ENCODE results near the gene TRAF7.

TRAF7 gene

GRCh38 chr16:2174396-2175131, 19.0 kb downstream of the TRAF7 start:
- Histone ChIP-seq H3K9ac (ENCODE audit: low read length in 5 of 5) (no peak overlapping the region), H3K27ac (ENCODE audit: low read depth, low read length) (no peak overlapping the region), H3K4me1 (ENCODE audit: control insufficient read depth in 5 of 5, insufficient read depth in 5 of 5, low read length in 5 of 5) (peaks cover 0 to 12% (median 2%) of the 10 kb centered on the region in 5 donors), H3K36me3 (ENCODE audit: control insufficient read depth in 5 of 5, insufficient read depth in 5 of 5, low read length in 5 of 5) (peaks cover 0 to 71% (median 60%) of the 10 kb centered on the region in 5 donors), H3K27me3 (ENCODE audit: control insufficient read depth in 5 of 5, insufficient read depth in 4 of 5, low read length in 5 of 5) (no peaks in the 10 kb centered on the region), H3K9me3 (ENCODE audit: control insufficient read depth in 5 of 5, low read length in 5 of 5) (no peaks in the 10 kb centered on the region), H3K4me3 (ENCODE audit: low read depth in 1 of 5, low read length in 5 of 5) (no peak overlapping the region)

GRCh38 chr16:2175454-2175853, 19.9 kb downstream of the TRAF7 start:
- Histone ChIP-seq H3K27me3 (ENCODE audit: control insufficient read depth in 5 of 5, insufficient read depth in 4 of 5, low read length in 5 of 5) (no peaks in the 10 kb centered on the region), H3K4me3 (ENCODE audit: low read depth in 1 of 5, low read length in 5 of 5) (no peak overlapping the region), H3K36me3 (ENCODE audit: control insufficient read depth in 5 of 5, insufficient read depth in 5 of 5, low read length in 5 of 5) (peaks cover 0 to 70% (median 60%) of the 10 kb centered on the region in 5 donors), H3K9ac (ENCODE audit: low read length in 5 of 5) (no peak overlapping the region), H3K4me1 (ENCODE audit: control insufficient read depth in 5 of 5, insufficient read depth in 5 of 5, low read length in 5 of 5) (peaks cover 0 to 7% (median 0%) of the 10 kb centered on the region in 5 donors), H3K9me3 (ENCODE audit: control insufficient read depth in 5 of 5, low read length in 5 of 5) (no peaks in the 10 kb centered on the region), H3K27ac (ENCODE audit: low read depth, low read length) (no peak overlapping the region)

- Histone ChIP-seq H3K9ac (ENCODE audit: low read length in 5 of 5) (no peak overlapping the region), H3K27me3 (ENCODE audit: control insufficient read depth in 5 of 5, insufficient read depth in 4 of 5, low read length in 5 of 5) (peaks cover 0 to under 1% (median 0%) of the 10 kb centered on the region in 5 donors), H3K36me3 (ENCODE audit: control insufficient read depth in 5 of 5, insufficient read depth in 5 of 5, low read length in 5 of 5) (peaks cover 0 to 66% (median 58%) of the 10 kb centered on the region in 5 donors), H3K9me3 (ENCODE audit: control insufficient read depth in 5 of 5, low read length in 5 of 5) (no peaks in the 10 kb centered on the region), H3K4me1 (ENCODE audit: control insufficient read depth in 5 of 5, insufficient read depth in 5 of 5, low read length in 5 of 5) (peaks cover 0 to 7% (median 0%) of the 10 kb centered on the region in 5 donors), H3K27ac (ENCODE audit: low read depth, low read length) (no peak overlapping the region), H3K4me3 (ENCODE audit: low read depth in 1 of 5, low read length in 5 of 5) (no peak overlapping the region)
Observed at GRCh38 chr16:2176047-2176446, 20.5 kb downstream of the TRAF7 start.

DNA sequence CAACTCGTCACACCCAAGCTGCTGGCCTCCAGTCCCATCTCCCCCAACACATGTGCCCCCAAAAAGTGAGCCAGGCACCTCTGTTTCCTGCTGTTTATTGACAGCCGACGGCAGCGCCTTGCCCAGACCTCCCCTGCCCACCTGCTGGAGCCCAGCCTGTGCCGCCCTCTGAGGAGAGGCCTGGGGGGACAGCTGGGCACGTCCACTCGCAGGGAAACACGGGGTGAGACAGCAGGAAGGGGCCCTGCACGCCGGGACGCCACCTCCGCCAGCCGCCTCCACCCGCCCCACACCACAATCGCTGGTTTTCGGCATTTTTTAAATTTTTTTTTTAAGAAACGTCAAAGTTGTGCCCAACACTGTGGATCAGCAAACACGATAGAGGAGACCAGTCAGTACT, 21.5 kb downstream of the TRAF7 start:
- Histone ChIP-seq H3K9ac (ENCODE audit: low read length in 5 of 5) (no peak overlapping the region), H3K36me3 (ENCODE audit: control insufficient read depth in 5 of 5, insufficient read depth in 5 of 5, low read length in 5 of 5) (peaks cover 0 to 55% (median 48%) of the 10 kb centered on the region in 5 donors), H3K4me1 (ENCODE audit: control insufficient read depth in 5 of 5, insufficient read depth in 5 of 5, low read length in 5 of 5) (no peaks in the 10 kb centered on the region), H3K27ac (ENCODE audit: low read depth, low read length) (no peak overlapping the region), H3K27me3 (ENCODE audit: control insufficient read depth in 5 of 5, insufficient read depth in 4 of 5, low read length in 5 of 5) (peaks cover 0 to 3% (median 0%) of the 10 kb centered on the region in 5 donors), H3K4me3 (ENCODE audit: low read depth in 1 of 5, low read length in 5 of 5) (no peak overlapping the region), H3K9me3 (ENCODE audit: control insufficient read depth in 5 of 5, low read length in 5 of 5) (peaks cover 0 to 4% (median 0%) of the 10 kb centered on the region in 5 donors)

DNA sequence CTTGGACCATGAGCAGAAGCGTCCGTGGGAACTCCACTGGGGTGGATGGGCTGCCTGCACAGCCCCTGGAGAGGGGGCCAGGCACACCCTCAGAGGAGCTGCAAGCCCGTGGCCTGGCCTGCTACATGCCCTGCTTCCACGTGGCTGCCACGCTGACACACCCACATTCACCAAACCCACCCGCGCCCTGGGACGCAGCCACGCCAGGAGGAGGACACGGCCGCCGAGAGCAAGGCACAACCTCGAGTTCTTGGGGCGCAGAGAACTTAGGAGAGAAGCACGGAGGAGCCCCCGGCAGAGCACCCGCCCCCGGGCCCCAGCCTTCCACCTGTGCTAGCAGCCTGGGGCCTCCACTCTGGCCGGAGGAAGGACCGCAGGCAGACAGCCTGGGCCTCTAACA, 22.0 kb downstream of the TRAF7 start:
- no peaks in the 10 kb centered on the region for H3K4me1 ChIP-seq (ENCODE audit: control insufficient read depth in 5 of 5, insufficient read depth in 5 of 5, low read length in 5 of 5)
- H3K9ac ChIP-seq (ENCODE audit: low read length in 5 of 5) = no peak overlapping the region
- peaks cover 0 to 3% (median 0%) of the 10 kb centered on the region in 5 donors for H3K27me3 ChIP-seq (ENCODE audit: control insufficient read depth in 5 of 5, insufficient read depth in 4 of 5, low read length in 5 of 5)
- peaks cover 0 to 6% (median 0%) of the 10 kb centered on the region in 5 donors for H3K9me3 ChIP-seq (ENCODE audit: control insufficient read depth in 5 of 5, low read length in 5 of 5)
- no peak overlapping the region for H3K4me3 ChIP-seq (ENCODE audit: low read depth in 1 of 5, low read length in 5 of 5)
- no peak overlapping the region for H3K27ac ChIP-seq (ENCODE audit: low read depth, low read length)
- H3K36me3 ChIP-seq (ENCODE audit: control insufficient read depth in 5 of 5, insufficient read depth in 5 of 5, low read length in 5 of 5) = peaks cover 0 to 52% (median 46%) of the 10 kb centered on the region in 5 donors

DNA sequence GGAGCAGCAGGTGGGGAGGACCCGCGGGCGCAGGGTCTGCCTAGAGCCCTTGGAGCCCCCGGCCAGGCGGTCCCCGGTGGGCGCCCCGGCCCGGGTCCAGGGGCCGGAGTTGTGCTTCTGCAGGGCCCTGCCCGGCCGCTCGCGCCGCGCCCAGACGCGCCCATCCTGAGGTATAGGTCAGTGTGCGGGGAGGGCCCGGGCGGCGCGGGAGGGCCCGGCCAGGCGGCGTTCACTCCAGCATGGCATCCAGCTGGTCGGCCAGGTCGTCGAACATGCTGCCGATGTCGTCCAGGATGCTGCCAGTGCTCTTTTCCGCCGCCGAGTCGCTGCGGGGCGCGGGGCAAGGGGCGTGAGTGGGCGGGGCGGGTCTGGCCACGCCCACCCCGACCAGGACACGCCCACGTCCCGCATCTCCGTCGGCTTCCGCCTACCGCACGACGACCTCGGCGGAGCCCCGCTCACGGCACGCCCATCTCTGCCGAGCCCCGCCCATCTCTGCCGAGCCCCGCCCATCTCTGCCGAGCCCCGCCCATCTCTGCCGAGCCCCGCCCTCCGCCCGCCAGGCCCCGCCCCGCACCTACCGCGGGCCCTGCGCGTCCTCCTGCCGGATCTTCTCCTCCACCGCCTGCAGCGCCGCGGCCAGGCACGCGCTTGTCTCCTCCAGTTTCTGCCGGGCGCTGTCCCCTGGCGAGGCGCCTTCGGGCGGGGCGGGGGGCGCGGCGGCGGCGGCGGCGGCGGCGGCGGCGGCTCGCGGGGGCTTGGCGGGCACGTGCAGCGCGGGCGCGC, 22.9 kb downstream of the TRAF7 start:
- peaks cover 0 to 43% (median 39%) of the 10 kb centered on the region in 5 donors for H3K36me3 ChIP-seq (ENCODE audit: control insufficient read depth in 5 of 5, insufficient read depth in 5 of 5, low read length in 5 of 5)
- peaks cover 0 to 3% (median 0%) of the 10 kb centered on the region in 5 donors for H3K27me3 ChIP-seq (ENCODE audit: control insufficient read depth in 5 of 5, insufficient read depth in 4 of 5, low read length in 5 of 5)
- H3K4me3 ChIP-seq (ENCODE audit: low read depth in 1 of 5, low read length in 5 of 5) = no peak overlapping the region
- H3K4me1 ChIP-seq (ENCODE audit: control insufficient read depth in 5 of 5, insufficient read depth in 5 of 5, low read length in 5 of 5) = no peaks in the 10 kb centered on the region
- peaks cover 0 to 6% (median 0%) of the 10 kb centered on the region in 5 donors for H3K9me3 ChIP-seq (ENCODE audit: control insufficient read depth in 5 of 5, low read length in 5 of 5)
- no peak overlapping the region for H3K27ac ChIP-seq (ENCODE audit: low read depth, low read length)
- no peak overlapping the region for H3K9ac ChIP-seq (ENCODE audit: low read length in 5 of 5)

GRCh38 chr16:2179107-2179501, 23.5 kb downstream of the TRAF7 start:
- H3K9me3 ChIP-seq (ENCODE audit: control insufficient read depth in 5 of 5, low read length in 5 of 5) = peaks cover 0 to 6% (median 0%) of the 10 kb centered on the region in 5 donors
- H3K4me1 ChIP-seq (ENCODE audit: control insufficient read depth in 5 of 5, insufficient read depth in 5 of 5, low read length in 5 of 5) = no peaks in the 10 kb centered on the region
- no peak overlapping the region for H3K9ac ChIP-seq (ENCODE audit: low read length in 5 of 5)
- H3K36me3 ChIP-seq (ENCODE audit: control insufficient read depth in 5 of 5, insufficient read depth in 5 of 5, low read length in 5 of 5) = peaks cover 0 to 37% (median 33%) of the 10 kb centered on the region in 5 donors
- H3K27me3 ChIP-seq (ENCODE audit: control insufficient read depth in 5 of 5, insufficient read depth in 4 of 5, low read length in 5 of 5) = peaks cover 0 to 3% (median 0%) of the 10 kb centered on the region in 5 donors
- no peak overlapping the region for H3K4me3 ChIP-seq (ENCODE audit: low read depth in 1 of 5, low read length in 5 of 5)
- no peak overlapping the region for H3K27ac ChIP-seq (ENCODE audit: low read depth, low read length)

DNA sequence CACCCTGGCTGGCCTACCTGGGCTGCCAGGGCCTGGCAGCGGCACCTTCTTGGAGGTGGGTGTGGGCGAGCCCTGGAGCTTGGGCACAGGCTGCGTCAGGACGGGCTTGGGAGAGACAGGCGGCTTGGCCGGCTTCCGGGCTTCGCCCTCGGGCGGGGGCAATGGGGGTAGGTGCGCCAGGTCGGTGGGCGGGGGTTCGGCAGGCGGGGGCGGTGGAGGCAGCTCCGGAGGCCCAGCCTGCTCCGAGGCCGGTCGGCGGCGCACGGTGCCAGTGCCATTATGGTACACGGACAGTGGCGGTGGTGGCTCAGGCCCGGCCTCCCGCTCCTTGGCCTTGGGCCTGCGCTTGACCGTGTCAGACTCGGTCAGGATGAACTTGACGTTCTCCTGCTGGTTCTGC, 24.0 kb downstream of the TRAF7 start:
- H3K4me1 ChIP-seq (ENCODE audit: control insufficient read depth in 5 of 5, insufficient read depth in 5 of 5, low read length in 5 of 5) = no peaks in the 10 kb centered on the region
- H3K9ac ChIP-seq (ENCODE audit: low read length in 5 of 5) = no peak overlapping the region
- H3K4me3 ChIP-seq (ENCODE audit: low read depth in 1 of 5, low read length in 5 of 5) = no peak overlapping the region
- H3K27me3 ChIP-seq (ENCODE audit: control insufficient read depth in 5 of 5, insufficient read depth in 4 of 5, low read length in 5 of 5) = peaks cover 0 to 3% (median 0%) of the 10 kb centered on the region in 5 donors
- H3K9me3 ChIP-seq (ENCODE audit: control insufficient read depth in 5 of 5, low read length in 5 of 5) = peaks cover 0 to 6% (median 0%) of the 10 kb centered on the region in 5 donors
- H3K27ac ChIP-seq (ENCODE audit: low read depth, low read length) = no peak overlapping the region
- peaks cover 0 to 33% (median 29%) of the 10 kb centered on the region in 5 donors for H3K36me3 ChIP-seq (ENCODE audit: control insufficient read depth in 5 of 5, insufficient read depth in 5 of 5, low read length in 5 of 5)

DNA sequence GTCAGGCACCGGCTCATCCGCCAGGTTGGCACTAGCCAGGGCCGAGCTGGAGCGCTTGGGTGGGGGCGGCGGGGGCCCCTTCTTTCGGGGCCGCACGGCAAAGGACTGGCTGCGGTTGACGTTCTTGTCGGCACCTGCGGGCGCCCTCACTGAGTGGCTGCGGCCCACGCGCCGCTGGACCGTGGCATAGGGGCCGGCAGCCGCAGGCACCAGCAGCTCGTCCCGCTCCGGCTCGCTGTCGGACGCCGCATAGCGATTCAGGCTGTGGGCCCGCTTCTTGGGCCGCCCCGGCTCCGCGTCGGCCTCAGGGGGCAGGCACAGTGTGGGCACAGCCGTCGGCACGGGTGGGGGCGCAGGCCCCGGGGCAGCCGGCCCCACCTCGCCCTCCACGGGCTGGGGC, 24.9 kb downstream of the TRAF7 start:
- no peaks in the 10 kb centered on the region for H3K4me1 ChIP-seq (ENCODE audit: control insufficient read depth in 5 of 5, insufficient read depth in 5 of 5, low read length in 5 of 5)
- H3K27ac ChIP-seq (ENCODE audit: low read depth, low read length) = no peak overlapping the region
- peaks cover 0 to 24% (median 20%) of the 10 kb centered on the region in 5 donors for H3K36me3 ChIP-seq (ENCODE audit: control insufficient read depth in 5 of 5, insufficient read depth in 5 of 5, low read length in 5 of 5)

More for the DNA sequence above, 24.9 kb downstream of the TRAF7 start:
- peaks cover 0 to 6% (median 0%) of the 10 kb centered on the region in 5 donors for H3K9me3 ChIP-seq (ENCODE audit: control insufficient read depth in 5 of 5, low read length in 5 of 5)
- H3K27me3 ChIP-seq (ENCODE audit: control insufficient read depth in 5 of 5, insufficient read depth in 4 of 5, low read length in 5 of 5) = peaks cover 0 to 3% (median 0%) of the 10 kb centered on the region in 5 donors
- H3K4me3 ChIP-seq (ENCODE audit: low read depth in 1 of 5, low read length in 5 of 5) = no peak overlapping the region
- no peak overlapping the region for H3K9ac ChIP-seq (ENCODE audit: low read length in 5 of 5)
